HG02943 (cell line): ENCODE results near the gene RYR1.
"Not testable (repeated sequence)": the region's sequence is repeated elsewhere in the genome, so short reads cannot be mapped to it uniquely, and the experiment has no call there.

Experiments
- ATAC-seq: cut with Tn5 transposase; IDR thresholded peaks from one replicate; pipeline ENCODE4 v1.9.1; 2021; ENCODE audit warnings: mild to moderate bottlenecking, low read depth, moderate library complexity; ENCODE audit not compliant: unreplicated experiment

The RYR1 gene

DNA sequence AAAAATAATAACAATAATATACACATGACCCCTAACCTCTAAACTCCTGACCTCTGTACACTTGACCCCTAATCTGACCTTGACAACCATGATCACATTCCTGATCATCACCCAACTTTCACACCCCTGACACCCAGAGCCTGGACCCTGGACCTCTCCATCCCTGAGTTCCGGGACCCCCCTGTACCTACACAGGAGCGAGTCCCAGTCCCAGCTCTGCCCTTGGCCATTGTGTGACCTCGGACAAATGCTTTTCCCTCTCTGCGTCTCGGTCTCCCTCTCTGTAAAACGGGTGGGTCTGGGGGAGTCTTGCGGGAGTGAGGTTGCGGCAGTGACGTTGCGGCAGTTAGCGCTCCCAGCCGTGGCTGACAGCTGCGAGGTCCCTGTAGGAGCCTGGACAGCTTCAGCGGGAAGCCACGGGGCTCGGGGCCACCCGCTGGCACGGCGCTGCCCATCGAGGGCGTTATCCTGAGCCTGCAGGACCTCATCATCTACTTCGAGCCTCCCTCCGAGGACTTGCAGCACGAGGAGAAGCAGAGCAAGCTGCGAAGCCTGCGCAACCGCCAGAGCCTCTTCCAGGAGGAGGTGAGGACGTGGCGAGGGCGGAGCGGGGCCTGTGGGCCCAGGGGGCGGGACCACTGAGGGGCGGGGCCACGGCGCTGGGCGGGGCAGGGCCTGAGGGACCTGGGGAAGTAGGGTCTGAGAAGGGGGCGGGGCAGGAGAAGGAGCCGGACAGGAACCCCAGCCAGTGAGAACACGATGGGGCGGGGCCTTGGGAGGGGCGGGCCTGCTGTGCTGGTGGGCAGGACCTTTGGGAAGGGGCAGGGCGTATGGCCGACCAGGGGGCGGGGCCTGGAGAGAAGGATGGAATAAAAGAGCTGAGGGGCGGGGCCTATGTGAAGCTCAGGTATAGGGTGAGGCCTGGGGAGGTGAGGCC lies 19.2 kb downstream of the RYR1 start:
- ATAC-seq = no peak

- no peak for ATAC-seq
Observed at GRCh38 chr19:38453596-38453995, 20.1 kb downstream of the RYR1 start.

DNA sequence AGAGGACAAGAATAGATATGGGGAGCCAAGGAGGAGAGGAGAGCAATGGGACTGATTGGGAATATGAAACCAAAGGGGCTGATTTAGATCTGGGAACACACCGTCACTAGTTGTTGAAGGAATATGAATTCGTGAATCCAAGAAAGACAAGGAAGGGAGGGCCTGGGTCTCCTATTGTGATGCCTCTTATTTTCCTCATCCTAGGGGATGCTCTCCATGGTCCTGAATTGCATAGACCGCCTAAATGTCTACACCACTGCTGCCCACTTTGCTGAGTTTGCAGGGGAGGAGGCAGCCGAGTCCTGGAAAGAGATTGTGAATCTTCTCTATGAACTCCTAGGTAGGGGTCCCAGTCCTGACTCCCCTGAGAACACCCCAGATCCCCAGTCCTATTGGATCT lies 21.5 kb downstream of the RYR1 start:
- no peak for ATAC-seq

DNA sequence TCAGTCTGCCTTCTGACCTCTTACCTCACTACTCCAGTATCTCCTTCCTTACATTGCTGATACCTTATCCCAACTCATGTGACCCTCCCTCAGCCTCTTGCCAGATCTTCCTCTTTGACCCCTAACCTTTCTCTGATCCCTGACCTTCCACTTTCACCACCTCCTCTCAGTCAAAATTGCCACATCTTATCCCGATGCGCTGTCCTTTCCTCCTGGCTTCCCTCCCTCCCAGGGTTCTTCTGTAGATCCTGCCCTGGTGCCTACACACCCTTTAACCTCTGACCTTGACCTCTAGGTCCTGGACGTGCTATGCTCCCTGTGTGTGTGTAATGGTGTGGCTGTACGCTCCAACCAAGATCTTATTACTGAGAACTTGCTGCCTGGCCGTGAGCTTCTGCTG lies 23.7 kb downstream of the RYR1 start:
- ATAC-seq = no peak

DNA sequence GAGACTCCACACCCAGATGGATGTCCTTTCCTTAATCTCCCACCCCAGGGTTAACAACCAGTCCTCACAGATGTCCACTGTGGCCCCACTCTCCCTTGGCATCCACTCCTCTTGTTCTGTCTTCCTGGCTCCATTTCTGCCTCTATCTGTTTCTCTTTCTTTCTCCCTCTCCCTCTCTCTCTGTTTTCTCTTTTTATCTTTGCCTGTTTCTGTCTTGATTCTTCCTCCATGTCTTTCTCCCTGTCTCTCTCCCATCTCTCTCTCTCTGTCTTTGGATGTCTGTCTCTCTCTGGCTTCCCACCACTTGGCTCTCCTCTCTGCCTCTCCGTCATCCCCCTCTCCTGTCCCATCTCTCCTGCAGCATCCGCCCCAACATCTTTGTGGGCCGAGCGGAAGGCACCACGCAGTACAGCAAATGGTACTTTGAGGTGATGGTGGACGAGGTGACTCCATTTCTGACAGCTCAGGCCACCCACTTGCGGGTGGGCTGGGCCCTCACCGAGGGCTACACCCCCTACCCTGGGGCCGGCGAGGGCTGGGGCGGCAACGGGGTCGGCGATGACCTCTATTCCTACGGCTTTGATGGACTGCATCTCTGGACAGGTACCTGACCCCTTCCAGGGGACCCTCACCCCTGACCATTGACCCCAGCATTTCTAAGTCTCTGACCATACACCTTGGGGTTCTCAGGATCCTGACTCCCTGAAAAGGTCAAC lies 24.4 kb downstream of the RYR1 start:
- ATAC-seq = no peak

DNA sequence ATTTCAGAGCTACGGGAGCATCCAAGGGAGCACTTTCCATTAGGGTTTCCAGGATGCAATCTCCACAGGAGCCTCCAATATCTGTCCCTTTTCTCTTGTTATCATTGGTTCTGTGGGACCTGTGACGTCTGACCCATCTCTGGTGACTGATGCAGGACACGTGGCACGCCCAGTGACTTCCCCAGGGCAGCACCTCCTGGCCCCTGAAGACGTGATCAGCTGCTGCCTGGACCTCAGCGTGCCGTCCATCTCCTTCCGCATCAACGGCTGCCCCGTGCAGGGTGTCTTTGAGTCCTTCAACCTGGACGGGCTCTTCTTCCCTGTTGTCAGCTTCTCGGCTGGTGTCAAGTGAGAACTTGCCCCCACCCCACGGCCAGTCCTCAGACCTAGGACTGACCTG lies 25.5 kb downstream of the RYR1 start:
- no peak for ATAC-seq

GRCh38 chr19:38463365-38463764 lies 29.9 kb downstream of the RYR1 start:
- ATAC-seq = no peak

DNA sequence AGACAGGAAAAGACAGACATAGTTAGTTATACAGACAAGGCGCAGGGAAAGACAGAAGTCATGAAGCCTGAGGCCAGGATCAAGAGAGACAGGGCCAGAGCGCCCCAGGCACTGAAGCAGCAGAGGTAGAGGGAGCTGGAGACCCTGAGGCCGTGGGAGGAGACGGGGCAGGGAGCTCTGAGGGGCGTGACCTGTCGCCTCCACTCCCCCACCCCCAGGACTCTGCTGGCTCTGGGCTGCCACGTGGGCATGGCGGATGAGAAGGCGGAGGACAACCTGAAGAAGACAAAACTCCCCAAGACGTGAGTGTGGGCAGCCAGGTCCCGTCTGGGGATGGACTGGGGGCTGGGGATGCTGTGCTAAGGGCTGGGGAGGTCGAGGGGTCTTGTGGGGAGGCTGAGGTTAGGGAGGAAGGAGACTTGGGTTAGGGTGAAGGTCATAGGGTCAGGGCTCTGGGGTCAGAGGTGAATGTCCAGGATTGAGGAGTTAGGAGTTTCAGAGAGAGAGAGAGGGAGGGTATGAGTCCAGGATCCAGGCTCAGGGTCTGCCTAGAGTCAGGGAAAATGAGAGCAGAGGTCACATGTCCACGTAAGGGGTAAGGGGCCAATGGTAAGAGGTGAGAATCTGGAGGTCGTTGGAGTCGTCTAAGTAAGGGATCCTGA lies 31.1 kb downstream of the RYR1 start:
- no peak for ATAC-seq

- ATAC-seq = no peak
Observed at GRCh38 chr19:38466050-38466449, 32.6 kb downstream of the RYR1 start.

DNA sequence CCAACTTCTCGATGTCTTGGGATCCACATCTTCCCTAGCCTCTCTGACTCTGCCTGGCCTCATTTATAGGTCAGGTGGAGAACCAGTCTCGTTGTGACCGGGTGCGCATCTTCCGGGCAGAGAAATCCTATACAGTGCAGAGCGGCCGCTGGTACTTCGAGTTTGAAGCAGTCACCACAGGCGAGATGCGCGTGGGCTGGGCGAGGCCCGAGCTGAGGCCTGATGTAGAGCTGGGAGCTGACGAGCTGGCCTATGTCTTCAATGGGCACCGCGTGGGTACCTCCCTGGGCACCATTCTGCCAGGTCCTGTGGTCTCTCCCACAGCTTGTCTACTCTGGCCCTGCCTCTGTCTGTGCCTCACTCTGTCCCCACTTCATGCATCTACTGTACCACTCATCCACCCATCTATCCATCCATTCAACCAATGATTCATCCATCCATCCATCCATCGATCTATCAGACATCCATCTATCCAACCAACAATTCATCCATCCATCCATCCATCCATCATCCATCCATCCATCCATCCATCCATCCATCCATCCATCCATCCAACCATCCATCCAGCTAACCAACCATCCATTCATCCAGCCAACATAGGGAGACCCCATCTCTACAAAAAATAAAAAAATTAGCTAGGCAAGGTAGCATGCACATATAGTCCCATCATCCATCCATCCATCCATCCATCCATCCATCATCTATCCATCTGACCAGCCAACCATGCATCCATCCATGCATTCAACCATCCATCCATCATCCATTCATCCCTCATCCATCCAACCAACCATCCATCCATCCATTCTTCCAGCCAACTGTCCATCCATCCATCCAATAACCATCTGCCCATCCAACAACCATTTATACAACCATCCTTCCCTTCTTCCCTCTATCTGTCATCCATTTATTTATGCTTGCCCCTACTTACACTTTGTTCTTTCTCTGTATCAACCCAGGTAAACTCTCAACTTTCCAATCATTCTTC lies 34.3 kb downstream of the RYR1 start:
- no peak for ATAC-seq

DNA sequence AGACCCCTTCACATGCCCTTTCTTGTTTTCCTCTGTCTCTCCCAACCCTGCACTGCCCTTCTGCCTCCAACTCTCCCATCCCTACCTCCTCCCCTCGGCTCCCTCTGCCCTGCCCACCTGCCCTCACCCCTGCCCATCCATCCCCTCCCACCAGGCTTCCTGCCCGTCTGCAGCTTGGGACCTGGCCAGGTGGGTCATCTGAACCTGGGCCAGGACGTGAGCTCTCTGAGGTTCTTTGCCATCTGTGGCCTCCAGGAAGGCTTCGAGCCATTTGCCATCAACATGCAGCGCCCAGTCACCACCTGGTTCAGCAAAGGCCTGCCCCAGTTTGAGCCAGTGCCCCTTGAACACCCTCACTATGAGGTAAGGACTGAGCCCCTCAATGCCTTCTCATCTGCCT lies 35.7 kb downstream of the RYR1 start:
- ATAC-seq = no peak

GRCh38 chr19:38470788-38471480 lies 37.4 kb downstream of the RYR1 start:
- ATAC-seq = no peak

DNA sequence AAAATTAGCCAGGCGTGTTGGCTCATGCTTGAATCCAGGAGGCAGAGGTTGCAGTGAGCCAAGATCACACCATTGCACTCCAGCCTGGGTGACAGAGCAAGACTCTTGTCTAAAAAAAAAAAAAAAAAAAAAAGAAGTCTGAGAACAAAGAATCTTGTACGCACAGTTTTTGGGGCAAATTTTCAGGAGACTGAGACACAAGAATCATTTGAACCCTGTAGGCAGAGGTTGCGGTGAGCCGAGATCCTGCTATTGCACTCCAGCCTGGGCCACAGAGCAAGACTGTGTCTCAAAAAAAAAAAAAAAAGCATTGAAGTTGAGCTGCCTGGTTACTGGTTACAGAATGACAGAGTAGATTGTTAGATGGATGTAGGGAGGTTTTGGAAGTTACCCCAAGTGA lies 39.2 kb downstream of the RYR1 start:
- ATAC-seq = not testable (repeated sequence)

DNA sequence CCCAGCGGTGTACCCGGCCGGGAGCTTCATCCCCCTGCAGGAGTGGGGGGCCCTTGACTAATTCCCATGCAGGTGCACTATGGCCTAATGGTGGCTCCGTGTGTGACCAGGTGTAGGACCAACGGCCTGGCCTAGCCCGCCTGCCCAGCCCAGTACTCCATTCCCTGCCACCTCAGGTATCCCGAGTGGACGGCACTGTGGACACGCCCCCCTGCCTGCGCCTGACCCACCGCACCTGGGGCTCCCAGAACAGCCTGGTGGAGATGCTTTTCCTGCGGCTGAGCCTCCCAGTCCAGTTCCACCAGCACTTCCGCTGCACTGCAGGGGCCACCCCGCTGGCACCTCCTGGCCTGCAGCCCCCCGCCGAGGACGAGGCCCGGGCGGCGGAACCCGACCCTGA lies 39.7 kb downstream of the RYR1 start:
- ATAC-seq = no peak

DNA sequence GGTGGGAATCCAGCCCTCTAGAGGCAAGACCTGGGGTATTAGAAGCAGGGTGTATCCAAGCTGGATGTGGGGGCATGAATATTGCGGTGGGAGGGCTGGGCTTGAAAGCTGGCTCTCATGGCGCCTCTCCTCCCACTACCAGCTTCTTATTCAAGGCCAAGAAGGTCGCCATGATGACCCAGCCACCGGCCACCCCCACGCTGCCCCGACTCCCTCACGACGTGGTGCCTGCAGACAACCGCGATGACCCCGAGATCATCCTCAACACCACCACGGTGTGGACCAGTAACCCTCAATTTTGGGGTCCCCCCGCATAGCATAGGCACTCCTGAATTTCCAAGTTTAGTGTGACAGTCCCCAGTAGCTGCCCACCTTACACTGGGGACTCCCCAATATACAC lies 41.7 kb downstream of the RYR1 start:
- no peak for ATAC-seq

- ATAC-seq = no peak
Observed at GRCh38 chr19:38478273-38478971, 44.9 kb downstream of the RYR1 start.

- no peak for ATAC-seq
Observed at GRCh38 chr19:38482496-38482895, 49.0 kb downstream of the RYR1 start.

DNA sequence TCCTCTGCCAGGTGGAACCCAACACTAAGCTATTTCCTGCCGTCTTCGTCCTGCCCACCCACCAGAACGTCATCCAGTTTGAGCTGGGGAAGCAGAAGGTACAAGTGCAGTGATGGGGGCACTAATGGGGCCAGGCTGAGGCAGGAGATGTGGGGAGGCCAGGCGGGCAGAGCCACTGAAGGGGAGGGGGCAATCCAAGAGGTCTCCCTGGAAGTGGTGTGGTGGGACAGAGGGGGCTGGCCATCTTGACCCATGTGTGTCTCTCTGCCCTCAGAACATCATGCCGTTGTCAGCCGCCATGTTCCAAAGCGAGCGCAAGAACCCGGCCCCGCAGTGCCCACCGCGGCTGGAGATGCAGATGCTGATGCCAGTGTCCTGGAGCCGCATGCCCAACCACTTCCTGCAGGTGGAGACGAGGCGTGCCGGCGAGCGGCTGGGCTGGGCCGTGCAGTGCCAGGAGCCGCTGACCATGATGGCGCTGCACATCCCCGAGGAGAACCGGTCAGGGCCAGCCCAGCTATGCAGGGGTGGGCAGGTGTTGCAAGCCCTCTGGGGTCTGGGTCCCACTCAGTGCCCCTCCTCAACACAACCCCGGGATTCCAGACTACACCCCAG lies 49.6 kb downstream of the RYR1 start:
- ATAC-seq = no peak

DNA sequence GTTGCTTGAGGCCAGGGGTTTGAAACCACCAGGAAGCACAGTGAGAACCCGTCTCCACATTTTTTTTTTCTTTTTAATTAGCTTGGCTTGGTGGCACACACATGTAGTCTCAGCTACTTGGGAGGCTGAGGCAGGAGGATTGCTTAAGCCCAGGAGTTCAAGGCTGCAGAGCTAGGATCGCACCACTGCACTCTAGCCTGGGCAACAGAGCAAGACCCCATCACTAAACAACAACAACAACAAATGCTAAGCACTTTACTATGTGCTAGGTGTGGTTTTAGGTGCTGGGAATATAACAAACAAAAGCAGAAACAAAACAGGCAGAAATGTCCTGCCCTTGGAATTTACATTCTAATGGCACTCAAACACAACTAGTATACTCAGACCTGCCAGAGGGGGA lies 51.3 kb downstream of the RYR1 start:
- ATAC-seq = no peak
